B cell (primary cell): ENCODE data around the gene MROH7. TPM values are rescaled to one million over a fixed set of nuclear protein-coding genes. Genes with fewer than 3 reads are reported as not detected.

ENCODE experiments used
- ATAC-seq: fragments of 200-7000 bp; cut with Tn5 transposase; one replicate; pipeline ENCODE4 v1.10.0; 2021; ENCODE audit warnings: low read depth, mild to moderate bottlenecking, moderate number of reproducible peaks, moderate library complexity
- CTCF ChIA-PET: fragments of 350-600 bp; sonication (Branson Sonifier 250); formaldehyde crosslinking; loops from one replicate; lab custom pipeline; 2021; ENCODE audit warnings: antibody characterized with exemption, inconsistent platforms; lab: Charles Lee
- POLR2A ChIA-PET: fragments of 350-600 bp; sonication (Branson Sonifier 250); formaldehyde crosslinking; loops from one replicate; lab custom pipeline; 2021; ENCODE audit warnings: antibody characterized with exemption; lab: Charles Lee
- DNase-seq: peaks from one replicate; pipeline ENCODE4 v3.0.0; 2013
- H2AFZ ChIP-seq: 2 replicates; pipeline ENCODE4 v1.6.1; 2012; ENCODE audit warnings: mild to moderate bottlenecking, low read depth, low read length; ENCODE audit not compliant: insufficient read depth, poor library complexity, severe bottlenecking
- H3K27ac ChIP-seq, 2 donors: 1 replicate in 1 of 2; 2 replicates in 1 of 2; pipeline ENCODE4 v1.5.1; 2012 to 2013; ENCODE audit warnings: low read length in 2 of 2, mild to moderate bottlenecking in 2 of 2, moderate library complexity in 1 of 2
- H3K27me3 ChIP-seq, 4 experiments: fragments of 200-600 bp in 1 of 4; sonication (generic) in 1 of 4; replicated peaks in 1 of 4; 1 replicate in 2 of 4; 2 replicates in 2 of 4; pipeline versions ENCODE4 v1.6.1 to v1.7.0; 2013 to 2016; ENCODE audit warnings: low read length in 3 of 4, mild to moderate bottlenecking in 2 of 4, mixed read lengths in 1 of 4, moderate library complexity in 1 of 4; ENCODE audit not compliant: insufficient read depth in 4 of 4, control insufficient read depth in 3 of 4; ENCODE audit errors: control extremely low read depth in 1 of 4
- H3K36me3 ChIP-seq, 2 experiments: replicated peaks in 1 of 2; 1 replicate in 1 of 2; 2 replicates in 1 of 2; pipeline versions ENCODE4 v1.6.1 to v1.7.1; 2013; ENCODE audit warnings: low read length in 1 of 2; ENCODE audit not compliant: insufficient read depth in 2 of 2, control insufficient read depth in 1 of 2; ENCODE audit errors: control extremely low read depth in 1 of 2, extremely low read depth in 1 of 2
- H3K4me1 ChIP-seq, 2 donors: fragments of 200-600 bp in 1 of 2; sonication (generic) in 1 of 2; 1 replicate in 1 of 2; 2 replicates in 1 of 2; pipeline versions ENCODE4 v1.5.1 to v1.6.1; 2013 to 2017; ENCODE audit warnings: low read length in 2 of 2; ENCODE audit not compliant: control insufficient read depth in 2 of 2, insufficient read depth in 2 of 2
- H3K4me2 ChIP-seq: replicated peaks from 2 replicates; pipeline ENCODE3; 2012; ENCODE audit warnings: mild to moderate bottlenecking, low read depth, low read length; ENCODE audit not compliant: poor library complexity, severe bottlenecking
- H3K4me3 ChIP-seq, 5 experiments: fragments of 200-600 bp in 1 of 5; sonication (generic) in 1 of 5; 1 replicate in 3 of 5; 2 replicates in 2 of 5; pipeline versions ENCODE4 v1.5.1 to v1.7.0; 2011 to 2016; ENCODE audit warnings: low read length in 4 of 5, mild to moderate bottlenecking in 4 of 5, low read depth in 2 of 5, control low read depth in 1 of 5, moderate library complexity in 1 of 5; ENCODE audit not compliant: insufficient read depth in 1 of 5; ENCODE audit errors: control extremely low read depth in 1 of 5, extremely low read depth in 1 of 5
- H3K79me2 ChIP-seq: fragments of 200-600 bp; sonication (generic); one replicate; pipeline ENCODE4 v1.6.0; 2016; ENCODE audit warnings: low read length; ENCODE audit not compliant: control insufficient read depth, insufficient read depth
- H3K9ac ChIP-seq: fragments of 200-600 bp; sonication (generic); 2 replicates; pipeline ENCODE4 v1.6.1; 2017; ENCODE audit warnings: mild to moderate bottlenecking, low read length, moderate library complexity
- H3K9me3 ChIP-seq, 3 donors: one replicate each; pipeline versions ENCODE4 v1.6.1 to v1.7.1; 2013; ENCODE audit warnings: low read length in 2 of 3; ENCODE audit not compliant: control insufficient read depth in 2 of 3, insufficient read depth in 1 of 3; ENCODE audit errors: control extremely low read depth in 1 of 3
- H4K20me1 ChIP-seq: 2 replicates; pipeline ENCODE4 v1.6.0; 2012; ENCODE audit warnings: mild to moderate bottlenecking, low read length; ENCODE audit not compliant: insufficient read depth, control insufficient read depth, poor library complexity, severe bottlenecking
- H3K27ac Mint-ChIP-seq: one replicate; pipeline ENCODE4 v1.8.0; 2021; ENCODE audit warnings: mixed read lengths
- H3K27me3 Mint-ChIP-seq: one replicate; pipeline ENCODE4 v1.8.0; 2021; ENCODE audit warnings: mixed read lengths
- H3K4me1 Mint-ChIP-seq: one replicate; pipeline ENCODE4 v1.8.0; 2021; ENCODE audit warnings: mixed read lengths
- H3K4me3 Mint-ChIP-seq: one replicate; pipeline ENCODE4 v1.8.0; 2021; ENCODE audit warnings: mixed read lengths
- H3K9me3 Mint-ChIP-seq: one replicate; pipeline ENCODE4 v1.8.0; 2022; ENCODE audit warnings: mixed read lengths; ENCODE audit not compliant: insufficient read depth
- EZH2 ChIP-seq: IDR thresholded peaks from 2 replicates; pipeline ENCODE4 v1.6.1; 2012; ENCODE audit warnings: borderline replicate concordance, low read depth, mild to moderate bottlenecking, moderate library complexity, low read length; ENCODE audit not compliant: insufficient read depth, poor library complexity, severe bottlenecking
- WGBS: methylation state at CpG from one replicate; pipeline ENCODE4 v1.1.5; 2013; ENCODE audit warnings: missing lambda C conversion rate; ENCODE audit not compliant: insufficient coverage; 5-methylcytosine and 5-hydroxymethylcytosine counted together
- intact Hi-C: fragments of 100-400 bp; cut with micrococcal nuclease; formaldehyde crosslinking; loops from one replicate; pipeline ENCODE4 v1.10.0; 2022
- polyA plus RNA-seq: library from polyadenylated mRNA; depleted of rRNA; stranded (reverse); fragments of >200 nt; gene quantifications from 2 replicates; pipeline ENCODE4 v1.2.3, GENCODE V29; 2012
- total RNA-seq, 2 donors: library from RNA; stranded (reverse); fragments of 120-200 nt in 1 of 2; gene quantifications; 1 replicate in 1 of 2; 2 replicates in 1 of 2; pipeline versions ENCODE4 v1.2.3 to v1.2.4, GENCODE V29; 2013 to 2022
- TF ChIP-seq, protein P1 (sequence below): fragments of 200-600 bp; IDR thresholded peaks from one replicate; pipeline ENCODE4 v1.8.0; 2022; ENCODE audit warnings: antibody characterized with exemption, mild to moderate bottlenecking

Gene MROH7
- total and polyA plus RNA-seq, 2 donors (not counting 1 experiment from before 2014, with no cell fraction given), result not detected

DNA sequence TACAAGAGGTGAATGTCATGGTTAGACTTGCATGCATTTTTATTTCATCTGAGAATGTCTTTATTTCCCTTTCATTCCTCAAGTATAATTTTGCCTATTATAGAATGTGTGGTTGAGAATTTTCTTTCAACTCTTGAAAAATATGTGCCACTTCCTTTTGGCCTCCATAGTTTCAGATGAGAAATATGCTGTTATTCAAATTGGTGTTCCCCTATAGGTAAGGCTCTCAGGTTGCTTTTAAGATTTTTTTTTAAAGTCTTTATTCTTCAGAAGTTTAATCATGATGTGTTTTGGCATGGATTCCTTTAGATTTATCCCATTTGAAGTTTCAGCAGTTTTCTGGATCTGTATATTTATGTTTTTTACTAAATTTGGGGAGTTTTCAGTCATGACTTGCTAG lies 2.1 kb downstream of the MROH7 start:
- ATAC-seq (no peak), DNase-seq (no peak)
- Mint-ChIP-seq H3K4me1 (no peaks in the 10 kb centered on the region), H3K9me3 (peaks cover 6% of the 10 kb centered on the region), H3K27me3 (peaks cover 11% of the 10 kb centered on the region), H3K27ac (no peak overlapping the region), H3K4me3 (no peak overlapping the region)
- POLR2A ChIA-PET, result no interaction called here
- Histone ChIP-seq H3K27me3 (no peaks in the 10 kb centered on the region), H3K27ac (no peak overlapping the region), H4K20me1 (no peaks in the 10 kb centered on the region), H3K9me3 (peaks cover 0 to 22% (median 15%) of the 10 kb centered on the region in 3 donors), H3K9ac (no peak overlapping the region), H3K36me3 (no peaks in the 10 kb centered on the region), H3K4me1 (no peaks in the 10 kb centered on the region), H3K79me2 (no peaks in the 10 kb centered on the region), H3K4me3 (no peak overlapping the region), H2AFZ (no peak overlapping the region), H3K4me2 (no peak overlapping the region)
- TF ChIP-seq EZH2, result no peak
- TF ChIP-seq, protein P1, sequence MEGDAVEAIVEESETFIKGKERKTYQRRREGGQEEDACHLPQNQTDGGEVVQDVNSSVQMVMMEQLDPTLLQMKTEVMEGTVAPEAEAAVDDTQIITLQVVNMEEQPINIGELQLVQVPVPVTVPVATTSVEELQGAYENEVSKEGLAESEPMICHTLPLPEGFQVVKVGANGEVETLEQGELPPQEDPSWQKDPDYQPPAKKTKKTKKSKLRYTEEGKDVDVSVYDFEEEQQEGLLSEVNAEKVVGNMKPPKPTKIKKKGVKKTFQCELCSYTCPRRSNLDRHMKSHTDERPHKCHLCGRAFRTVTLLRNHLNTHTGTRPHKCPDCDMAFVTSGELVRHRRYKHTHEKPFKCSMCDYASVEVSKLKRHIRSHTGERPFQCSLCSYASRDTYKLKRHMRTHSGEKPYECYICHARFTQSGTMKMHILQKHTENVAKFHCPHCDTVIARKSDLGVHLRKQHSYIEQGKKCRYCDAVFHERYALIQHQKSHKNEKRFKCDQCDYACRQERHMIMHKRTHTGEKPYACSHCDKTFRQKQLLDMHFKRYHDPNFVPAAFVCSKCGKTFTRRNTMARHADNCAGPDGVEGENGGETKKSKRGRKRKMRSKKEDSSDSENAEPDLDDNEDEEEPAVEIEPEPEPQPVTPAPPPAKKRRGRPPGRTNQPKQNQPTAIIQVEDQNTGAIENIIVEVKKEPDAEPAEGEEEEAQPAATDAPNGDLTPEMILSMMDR, result no peak
- CTCF ChIA-PET, result no interaction called here
- intact Hi-C loops, result no loop called here

DNA sequence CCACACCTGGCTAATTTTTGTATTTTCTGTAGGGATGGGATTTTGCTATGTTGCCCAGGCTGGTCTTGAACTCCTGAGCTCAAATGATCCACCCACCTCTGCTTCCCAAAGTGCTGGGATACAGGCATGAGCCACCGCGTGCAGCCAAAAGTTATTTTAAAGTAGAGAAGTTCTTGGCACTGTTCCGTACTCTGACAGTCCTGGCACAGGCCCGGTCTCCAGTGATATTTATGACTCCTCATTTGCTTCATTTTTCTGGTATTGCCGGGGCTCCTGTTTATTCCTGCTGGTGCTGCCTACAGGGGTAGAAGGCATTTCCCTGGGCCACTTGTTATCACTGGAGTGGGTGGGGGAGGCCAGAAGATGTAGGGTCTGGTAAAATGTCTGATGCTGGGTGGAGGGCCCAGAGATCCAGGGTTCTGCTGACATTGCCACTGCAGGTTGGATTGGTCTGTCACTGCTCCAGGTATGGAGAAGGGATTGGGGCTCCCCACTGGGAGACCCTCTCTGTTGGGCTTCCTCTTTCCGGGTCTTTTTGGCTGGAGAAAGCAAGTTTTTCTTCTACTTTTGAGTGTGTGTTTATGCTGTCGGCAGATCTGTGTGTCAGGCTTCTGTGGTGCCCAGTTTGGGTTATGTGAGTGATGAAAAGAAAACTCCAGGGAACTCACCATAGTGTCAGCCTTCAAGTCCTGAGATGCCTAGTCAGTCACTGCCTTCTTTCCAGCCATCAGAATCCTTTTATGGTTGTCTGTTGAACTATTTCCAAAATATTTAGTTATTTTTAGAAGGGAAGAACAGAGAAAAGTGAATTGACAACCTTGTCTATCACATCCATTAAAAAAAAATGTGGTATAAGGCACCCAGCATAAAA lies 4.5 kb downstream of the MROH7 start:
- no peaks in the 10 kb centered on the region for H4K20me1 ChIP-seq
- TF ChIP-seq, protein P1, result no peak
- TF ChIP-seq EZH2, result no peak
- POLR2A ChIA-PET, result no interaction called here

More for the DNA sequence above, 4.5 kb downstream of the MROH7 start:
- Mint-ChIP-seq H3K4me1 (no peaks in the 10 kb centered on the region), H3K27ac (no peak overlapping the region), H3K27me3 (peaks cover 9% of the 10 kb centered on the region), H3K4me3 (no peak overlapping the region), H3K9me3 (peaks cover 6% of the 10 kb centered on the region)
- Histone ChIP-seq H3K9ac (no peak overlapping the region), H3K4me2 (no peak overlapping the region), H3K27ac (no peak overlapping the region), H3K4me3 (no peak overlapping the region), H3K4me1 (no peaks in the 10 kb centered on the region), H3K9me3 (peaks cover 0 to 22% (median 15%) of the 10 kb centered on the region in 3 donors), H3K79me2 (no peaks in the 10 kb centered on the region), H3K36me3 (no peaks in the 10 kb centered on the region), H2AFZ (no peak overlapping the region), H3K27me3 (peaks cover 0 to 4% (median 0%) of the 10 kb centered on the region in 4 experiments)
- DNase-seq, result no peak
- intact Hi-C loops, result no loop called here
- CTCF ChIA-PET, result no interaction called here
- ATAC-seq, result no peak
- 98% methylated on average over 4 of the region's 7 CpGs for whole genome bisulfite sequencing
